Prostate gland (tissue), 2 donors: ENCODE data around the gene ACTL10.

ENCODE experiments used
- POLR2A ChIP-seq: fragments of 450-650 bp; IDR thresholded peaks from one replicate; pipeline ENCODE4 v1.6.1; 2016; ENCODE audit warnings: antibody characterized with exemption, mild to moderate bottlenecking
- TF ChIP-seq, protein P1 (sequence below), 4 experiments: fragments of 200-600 bp in 2 of 4; fragments of 450-650 bp in 2 of 4; sonication (generic) in 2 of 4; IDR thresholded peaks; 1 replicate in 3 of 4; 2 replicates in 1 of 4; pipeline ENCODE4 v1.5.1; 2016 to 2019; ENCODE audit warnings: antibody characterized with exemption in 4 of 4, mild to moderate bottlenecking in 2 of 4, moderate library complexity in 2 of 4

DNA sequence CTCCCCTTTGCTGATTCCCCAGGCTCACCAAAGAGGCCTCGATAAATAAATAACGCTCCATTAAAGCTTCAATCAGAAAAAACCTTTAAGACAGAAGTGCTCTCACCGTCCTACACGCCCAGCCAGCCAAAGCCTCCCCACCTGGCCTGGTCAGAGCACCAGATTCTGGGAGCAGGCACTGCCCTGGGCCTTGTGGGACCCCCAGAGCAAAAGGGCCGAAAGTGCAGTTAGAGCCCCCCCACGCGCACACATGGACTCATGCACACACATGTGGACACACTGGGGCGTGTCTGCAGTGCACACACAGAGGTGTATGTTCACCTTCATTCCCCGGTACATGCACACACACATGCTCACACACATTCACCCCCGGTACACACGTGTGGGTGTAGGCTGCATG is 9.4 kb downstream of the ACTL10 start:
- no peak for TF ChIP-seq POLR2A
- TF ChIP-seq, protein P1, sequence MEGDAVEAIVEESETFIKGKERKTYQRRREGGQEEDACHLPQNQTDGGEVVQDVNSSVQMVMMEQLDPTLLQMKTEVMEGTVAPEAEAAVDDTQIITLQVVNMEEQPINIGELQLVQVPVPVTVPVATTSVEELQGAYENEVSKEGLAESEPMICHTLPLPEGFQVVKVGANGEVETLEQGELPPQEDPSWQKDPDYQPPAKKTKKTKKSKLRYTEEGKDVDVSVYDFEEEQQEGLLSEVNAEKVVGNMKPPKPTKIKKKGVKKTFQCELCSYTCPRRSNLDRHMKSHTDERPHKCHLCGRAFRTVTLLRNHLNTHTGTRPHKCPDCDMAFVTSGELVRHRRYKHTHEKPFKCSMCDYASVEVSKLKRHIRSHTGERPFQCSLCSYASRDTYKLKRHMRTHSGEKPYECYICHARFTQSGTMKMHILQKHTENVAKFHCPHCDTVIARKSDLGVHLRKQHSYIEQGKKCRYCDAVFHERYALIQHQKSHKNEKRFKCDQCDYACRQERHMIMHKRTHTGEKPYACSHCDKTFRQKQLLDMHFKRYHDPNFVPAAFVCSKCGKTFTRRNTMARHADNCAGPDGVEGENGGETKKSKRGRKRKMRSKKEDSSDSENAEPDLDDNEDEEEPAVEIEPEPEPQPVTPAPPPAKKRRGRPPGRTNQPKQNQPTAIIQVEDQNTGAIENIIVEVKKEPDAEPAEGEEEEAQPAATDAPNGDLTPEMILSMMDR (IDR thresholded peaks at IDR 0.05): no peak
